ENCODE data around the gene PDE4D. TPM values are rescaled to one million over a fixed set of nuclear protein-coding genes. Genes with fewer than 3 reads are reported as not detected.

PDE4D gene
- total and polyA plus RNA-seq, 10 of the 15 experiments (the other 5 are each of a cell fraction or from before 2014, with no cell fraction given), result 0.87 to 4.1 (median 2.2) TPM

DNA sequence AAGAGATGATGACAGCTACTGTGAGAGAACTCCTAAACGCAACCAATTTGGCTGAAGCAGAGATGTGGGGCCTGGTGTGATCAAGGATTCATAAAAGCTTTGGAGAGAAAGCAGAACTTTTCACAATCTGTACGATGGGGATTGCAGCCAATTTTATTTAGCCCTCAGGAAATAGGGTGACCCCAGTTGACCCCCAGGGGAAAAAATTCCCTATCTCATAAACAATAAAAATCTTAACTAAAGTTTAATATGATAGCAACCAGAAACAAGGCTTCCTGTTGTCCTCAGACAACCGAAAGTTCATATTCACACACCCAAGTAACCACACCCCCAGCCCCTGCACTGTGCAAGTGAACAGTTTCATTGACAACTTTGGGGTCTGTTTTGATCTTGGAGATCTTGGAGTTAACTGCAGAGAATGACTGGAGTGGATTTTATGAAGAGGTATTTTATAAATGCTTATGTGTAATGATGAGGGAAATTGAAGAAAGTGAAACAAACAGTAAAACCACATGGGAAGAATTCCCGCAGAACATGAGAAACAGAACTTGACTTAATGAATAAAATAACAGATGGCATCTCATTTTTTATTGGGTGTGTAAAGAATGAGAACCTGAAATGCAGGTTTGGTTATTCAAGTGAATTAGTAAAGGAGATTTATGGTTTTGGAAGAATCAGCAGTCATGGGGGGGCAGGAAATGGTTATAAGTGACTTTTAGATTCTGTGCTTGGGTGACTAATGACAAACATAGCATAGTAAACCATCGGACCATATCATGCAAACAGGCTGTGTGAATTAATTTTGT, 94.5 kb downstream of the PDE4D start (continued):
- TF ChIP-seq, protein P1, sequence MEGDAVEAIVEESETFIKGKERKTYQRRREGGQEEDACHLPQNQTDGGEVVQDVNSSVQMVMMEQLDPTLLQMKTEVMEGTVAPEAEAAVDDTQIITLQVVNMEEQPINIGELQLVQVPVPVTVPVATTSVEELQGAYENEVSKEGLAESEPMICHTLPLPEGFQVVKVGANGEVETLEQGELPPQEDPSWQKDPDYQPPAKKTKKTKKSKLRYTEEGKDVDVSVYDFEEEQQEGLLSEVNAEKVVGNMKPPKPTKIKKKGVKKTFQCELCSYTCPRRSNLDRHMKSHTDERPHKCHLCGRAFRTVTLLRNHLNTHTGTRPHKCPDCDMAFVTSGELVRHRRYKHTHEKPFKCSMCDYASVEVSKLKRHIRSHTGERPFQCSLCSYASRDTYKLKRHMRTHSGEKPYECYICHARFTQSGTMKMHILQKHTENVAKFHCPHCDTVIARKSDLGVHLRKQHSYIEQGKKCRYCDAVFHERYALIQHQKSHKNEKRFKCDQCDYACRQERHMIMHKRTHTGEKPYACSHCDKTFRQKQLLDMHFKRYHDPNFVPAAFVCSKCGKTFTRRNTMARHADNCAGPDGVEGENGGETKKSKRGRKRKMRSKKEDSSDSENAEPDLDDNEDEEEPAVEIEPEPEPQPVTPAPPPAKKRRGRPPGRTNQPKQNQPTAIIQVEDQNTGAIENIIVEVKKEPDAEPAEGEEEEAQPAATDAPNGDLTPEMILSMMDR (IDR thresholded peaks at IDR 0.05 in 2 of 3, conservative IDR thresholded peaks at IDR 0.05 in 1 of 3; ENCODE audit: control insufficient read depth in 2 of 3, extremely low read depth in 1 of 3, insufficient read depth in 1 of 3, low read depth in 3 of 3, low read length in 3 of 3), result no peak
- peak; percentile 22 for TF ChIP-seq MEF2B (IDR thresholded peaks at IDR 0.05; ENCODE audit: partially characterized antibody, poor library complexity, severe bottlenecking)
- no peak for TF ChIP-seq FOXM1 (IDR thresholded peaks at IDR 0.05; ENCODE audit: low read depth, low read length)
- peak in 1 of 2 experiments; percentile 39; a peak in 2 of 4 replicates for TF ChIP-seq IKZF2 (IDR thresholded peaks at IDR 0.05)
- no peak for TF ChIP-seq BACH1 (IDR thresholded peaks at IDR 0.05; ENCODE audit: borderline replicate concordance)
- TF ChIP-seq MTA2 (IDR thresholded peaks at IDR 0.05; ENCODE audit: low read depth), result peak; percentile 47; the same call in 1 of the 2 replicates
- peak; percentile 43; the same call in 1 of the 2 replicates for TF ChIP-seq NR2F1 (conservative IDR thresholded peaks at IDR 0.05)
- no peak for TF ChIP-seq JUND (IDR thresholded peaks at IDR 0.05; ENCODE audit: low read depth, low read length)
- TF ChIP-seq ETV6 (conservative IDR thresholded peaks at IDR 0.05 in 1 of 2, IDR thresholded peaks at IDR 0.05 in 1 of 2; ENCODE audit: borderline replicate concordance in 1 of 2, low read depth in 1 of 2), result no peak
- TF ChIP-seq ZNF687 (IDR thresholded peaks at IDR 0.05), result no peak
- TF ChIP-seq, protein P2, sequence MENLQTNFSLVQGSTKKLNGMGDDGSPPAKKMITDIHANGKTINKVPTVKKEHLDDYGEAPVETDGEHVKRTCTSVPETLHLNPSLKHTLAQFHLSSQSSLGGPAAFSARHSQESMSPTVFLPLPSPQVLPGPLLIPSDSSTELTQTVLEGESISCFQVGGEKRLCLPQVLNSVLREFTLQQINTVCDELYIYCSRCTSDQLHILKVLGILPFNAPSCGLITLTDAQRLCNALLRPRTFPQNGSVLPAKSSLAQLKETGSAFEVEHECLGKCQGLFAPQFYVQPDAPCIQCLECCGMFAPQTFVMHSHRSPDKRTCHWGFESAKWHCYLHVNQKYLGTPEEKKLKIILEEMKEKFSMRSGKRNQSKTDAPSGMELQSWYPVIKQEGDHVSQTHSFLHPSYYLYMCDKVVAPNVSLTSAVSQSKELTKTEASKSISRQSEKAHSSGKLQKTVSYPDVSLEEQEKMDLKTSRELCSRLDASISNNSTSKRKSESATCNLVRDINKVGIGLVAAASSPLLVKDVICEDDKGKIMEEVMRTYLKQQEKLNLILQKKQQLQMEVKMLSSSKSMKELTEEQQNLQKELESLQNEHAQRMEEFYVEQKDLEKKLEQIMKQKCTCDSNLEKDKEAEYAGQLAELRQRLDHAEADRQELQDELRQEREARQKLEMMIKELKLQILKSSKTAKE (IDR thresholded peaks at IDR 0.05; ENCODE audit: low read depth, poor library complexity, severe bottlenecking), result peak; percentile 13
- TF ChIP-seq POLR2AphosphoS2 (IDR thresholded peaks at IDR 0.05; ENCODE audit: low read depth, low read length), result no peak

Data from GM12878 (cell line).